Heart right ventricle (tissue), 16 donors: ENCODE measurements around the gene GDE1. TPM values are rescaled to one million over a fixed set of nuclear protein-coding genes. Genes with fewer than 3 reads are reported as not detected.

Experiments used
- ATAC-seq, 8 donors: fragments of 200-7000 bp; cut with Tn5 transposase; one replicate each; pipeline ENCODE4 v1.9.1; 2020; ENCODE audit warnings: mild to moderate bottlenecking in 8 of 8, moderate library complexity in 8 of 8, moderate number of reproducible peaks in 1 of 8
- DNase-seq, 2 donors: peaks; one replicate each; pipeline ENCODE4 v3.0.0-alpha.2; 2020
- H3K27ac ChIP-seq, 10 donors: fragments of 200-600 bp; sonication (generic) in 2 of 10; one replicate each; pipeline versions ENCODE4 v1.5.0 to v1.8.0; 2020 to 2022; ENCODE audit warnings: mild to moderate bottlenecking in 3 of 10
- H3K27me3 ChIP-seq, 7 donors: fragments of 200-600 bp; one replicate each; pipeline ENCODE4 v1.8.0; 2021 to 2022; ENCODE audit warnings: mild to moderate bottlenecking in 2 of 7
- H3K36me3 ChIP-seq, 9 donors: fragments of 200-600 bp; sonication (generic) in 1 of 9; one replicate each; pipeline versions ENCODE4 v1.5.0 to v1.8.0; 2020 to 2022; ENCODE audit warnings: mild to moderate bottlenecking in 2 of 9
- H3K4me1 ChIP-seq, 9 donors: fragments of 200-600 bp; sonication (generic) in 1 of 9; one replicate each; pipeline versions ENCODE4 v1.5.0 to v1.8.0; 2020 to 2022; ENCODE audit warnings: mild to moderate bottlenecking in 4 of 9
- H3K4me3 ChIP-seq, 10 donors: fragments of 200-600 bp; sonication (generic) in 2 of 10; one replicate each; pipeline versions ENCODE4 v1.5.0 to v1.8.0; 2020 to 2022; ENCODE audit warnings: mild to moderate bottlenecking in 7 of 10, moderate library complexity in 2 of 10
- H3K9me3 ChIP-seq, 11 donors: fragments of 200-600 bp in 10 of 11; sonication (generic) in 2 of 11; one replicate each; pipeline versions ENCODE4 v1.5.0 to v1.8.0; 2013 to 2022; ENCODE audit warnings: mild to moderate bottlenecking in 2 of 11, control low read depth in 1 of 11, moderate library complexity in 1 of 11
- CTCF ChIP-seq, 9 donors: fragments of 200-600 bp; sonication (generic) in 2 of 9; IDR thresholded peaks; one replicate each; pipeline versions ENCODE4 v1.5.0 to v1.8.0; 2021 to 2022; ENCODE audit warnings: antibody characterized with exemption in 9 of 9, mild to moderate bottlenecking in 5 of 9, moderate library complexity in 1 of 9
- WGBS, 2 donors: extraction: QIAGEN DNeasy Blood & Tissue Kit; methylation state at CpG; one replicate each; pipeline ENCODE4 v1.1.7; 2013; ENCODE audit warnings: inconsistent platforms in 1 of 2; 5-methylcytosine and 5-hydroxymethylcytosine counted together
- intact Hi-C, 10 donors: fragments of 100-400 bp; cut with DNase I; formaldehyde crosslinking; loops; one replicate each; pipeline versions ENCODE4 v1.11.1 to v1.14.2; 2022
- polyA plus RNA-seq, 2 donors: library from polyadenylated mRNA; stranded (reverse); fragments of 200-250 nt; gene quantifications; one replicate each; pipeline ENCODE4 v1.2.3, GENCODE V29; 2013
- total RNA-seq, 10 donors: library from RNA; stranded (reverse); fragmentation: NEBNext Ultra II Directional in 3 of 10; extraction: Animal tissue kit (Norgen Biotek cat#: 25700) in 3 of 10; gene quantifications; one replicate each; pipeline versions ENCODE4 v1.2.1 to v1.2.4, GENCODE V29; 2021 to 2023
- donor health status: Arrhythmogenic right ventricular cardiomyopathy.
- donor health status: ischemic (EF 13 %, LVEDD 7.1; RV severe dilation, severe dysfunction).
- donor health status: healthy with polysubstance abuse.
- donor health status: DM: no; HTN: yes; CAD: no.
- donor health status: DM: no; HTN: no; CAD: no.
- donor health status: ischemic (EF 25% LVEDD 6.9; RV normal size, moderate dysfunction).
- donor health status: ischemic (EF 25% LVEDD 5.7; RV mildly dilated, moderate dysfunction).
- donor health status: healthy.
- donor health status: DM: yes; HTN: yes; CAD: no.
- donor health status: Ischemic cardiomyopathy.
- donor health status: ischemic (EF 35%, LVEDD 5.7; RV mildly dilated, moderate dysfunction).
- donor health status: nonischemic (EF 11% LVEDD 7.7; RV severe dilation, severe dysfunction).
- donor health status: DM: yes; HTN: yes; CAD: no.
- donor health status: PGD.
- donor health status: ischemic (EF 29% LVEDD 5.4; RV normal size, mild dysfunction).
- donor health status: nonischemic (EF 23%, LVEDD 6.1; RV moderate dilation, normal function).

GDE1 gene
- total and polyA plus RNA-seq, 12 donors: 31.9 to 128 (median 108) TPM

GRCh38 chr16:19513377-19514053 lies 8.4 kb downstream of the GDE1 start:
- Histone ChIP-seq H3K4me1 (peaks cover 0 to 32% (median 8%) of the 10 kb centered on the region in 9 donors), H3K9me3 (no peaks in the 10 kb centered on the region), H3K36me3 (peaks cover 0 to 83% (median 37%) of the 10 kb centered on the region in 9 donors), H3K27me3 (no peaks in the 10 kb centered on the region), H3K4me3 (peak overlapping the region in 1 of 10 donors; percentile 35), H3K27ac (peak overlapping the region in 1 of 10 donors; percentile 82)
- WGBS, 2 donors: 82 to 92% methylated on average over 4 of the region's 4 CpGs
- intact Hi-C loops: no loop called here
- no peak for TF ChIP-seq CTCF (IDR thresholded peaks at IDR 0.05)
- no peak for DNase-seq
- ATAC-seq: peak in 2 of 8 donors; percentile 39 to 45

- Histone ChIP-seq H3K27ac (no peak overlapping the region), H3K27me3 (no peaks in the 10 kb centered on the region), H3K36me3 (peaks cover 0 to 95% (median 40%) of the 10 kb centered on the region in 9 donors), H3K4me3 (no peak overlapping the region), H3K4me1 (peaks cover 0 to 20% (median 0%) of the 10 kb centered on the region in 9 donors), H3K9me3 (no peaks in the 10 kb centered on the region)
- TF ChIP-seq CTCF (IDR thresholded peaks at IDR 0.05): no peak
- ATAC-seq: no peak
- intact Hi-C loops: no loop called here
- DNase-seq: no peak
Measured at GRCh38 chr16:19512297-19512696, 9.6 kb downstream of the GDE1 start.

- H3K27me3 ChIP-seq: no peaks in the 10 kb centered on the region
- H3K36me3 ChIP-seq: peaks cover 0 to 97% (median 40%) of the 10 kb centered on the region in 9 donors
- ATAC-seq (no peak), DNase-seq (no peak)
- H3K27ac ChIP-seq: no peak overlapping the region
- 91 to 94% methylated on average over 2 of the region's 2 CpGs for WGBS, 2 donors
- no peaks in the 10 kb centered on the region for H3K9me3 ChIP-seq
- intact Hi-C loops: loop anchor here in 3 of 10 donors (5.0 to 10.0 kb wide), 2 partner anchors 421 to 423 kb away; no protein-coding TSS in a partner anchor
- peaks cover 0 to 12% (median 0%) of the 10 kb centered on the region in 9 donors for H3K4me1 ChIP-seq
- TF ChIP-seq CTCF (IDR thresholded peaks at IDR 0.05): no peak
- H3K4me3 ChIP-seq: no peak overlapping the region
Measured at GRCh38 chr16:19507867-19508266, 14.0 kb downstream of the GDE1 start.

GRCh38 chr16:19506965-19507364 lies 14.9 kb downstream of the GDE1 start:
- H3K36me3 ChIP-seq: peaks cover 0 to 100% (median 44%) of the 10 kb centered on the region in 9 donors
- no peak overlapping the region for H3K27ac ChIP-seq
- H3K27me3 ChIP-seq: no peaks in the 10 kb centered on the region
- no peak for TF ChIP-seq CTCF (IDR thresholded peaks at IDR 0.05)
- ATAC-seq (no peak), DNase-seq (no peak)
- H3K4me1 ChIP-seq: peaks cover 0 to 12% (median 0%) of the 10 kb centered on the region in 9 donors
- 84 to 97% methylated on average over 4 of the region's 4 CpGs for WGBS, 2 donors
- H3K9me3 ChIP-seq: no peaks in the 10 kb centered on the region
- intact Hi-C loops: loop anchor here in 3 of 10 donors (5.0 to 10.0 kb wide), 2 partner anchors 420 to 422 kb away; no protein-coding TSS in a partner anchor
- no peak overlapping the region for H3K4me3 ChIP-seq
